Sigmoid colon (tissue), 4 donors: Measurements from ENCODE around the gene TPM4.

Source experiments
- CTCF ChIP-seq, 4 experiments: fragments of 450-650 bp in 3 of 4; fragments of 200-600 bp in 1 of 4; IDR thresholded peaks; one replicate each; pipeline ENCODE4 v1.5.1; 2016 to 2019; ENCODE audit warnings: antibody characterized with exemption in 4 of 4, mild to moderate bottlenecking in 3 of 4, moderate library complexity in 2 of 4
- EP300 ChIP-seq, 4 donors: sonication (generic); formaldehyde crosslinking; IDR thresholded peaks; one replicate each; pipeline ENCODE4 v1.6.1; 2017; ENCODE audit warnings: antibody characterized with exemption in 4 of 4
- POLR2A ChIP-seq, 2 donors: fragments of 450-650 bp; IDR thresholded peaks; one replicate each; pipeline ENCODE4 v1.6.1; 2016; ENCODE audit warnings: antibody characterized with exemption in 2 of 2, mild to moderate bottlenecking in 2 of 2, moderate library complexity in 2 of 2
- POLR2AphosphoS5 ChIP-seq, 4 donors: sonication (generic); formaldehyde crosslinking; IDR thresholded peaks; one replicate each; pipeline ENCODE4 v1.6.1; 2017; ENCODE audit warnings: antibody characterized with exemption in 4 of 4

- no peak for TF ChIP-seq EP300 (IDR thresholded peaks at IDR 0.05)
- no peak for TF ChIP-seq CTCF (IDR thresholded peaks at IDR 0.05)
- no peak for TF ChIP-seq POLR2A (IDR thresholded peaks at IDR 0.05)
- no peak for TF ChIP-seq POLR2AphosphoS5 (IDR thresholded peaks at IDR 0.05)
Measured at GRCh38 chr19:16031872-16032200, 44.5 kb upstream of the TPM4 start.
